H1 (cell line): ENCODE measurements around the gene OSTF1. TPM values are rescaled to one million over a fixed set of nuclear protein-coding genes. Genes with fewer than 3 reads are reported as not detected.
A peak's percentile ranks its signal among the peaks of the same experiment; 100 is the strongest.

ENCODE experiments used
- CTCF ChIA-PET: fragments of 300-600 bp; sonication (Branson Sonifier 250); formaldehyde crosslinking; loops from one replicate; lab custom pipeline; 2021; ENCODE audit not compliant: partially characterized antibody; lab: Charles Lee
- POLR2A ChIA-PET: fragments of 300-600 bp; sonication (Branson Sonifier 250); formaldehyde crosslinking; loops from one replicate; lab custom pipeline; 2021; ENCODE audit warnings: inconsistent platforms; ENCODE audit not compliant: partially characterized antibody; lab: Charles Lee
- DNase-seq, 2 experiments: peaks; one replicate each; pipeline versions ENCODE4 v3.0.0 to v3.0.0-alpha.2; 2010 to 2022; ENCODE audit warnings: low spot score in 2 of 2, low read depth in 1 of 2, mixed read lengths in 1 of 2
- FAIRE-seq: peaks from 2 replicates; lab custom pipeline; 2011; peaks lifted over from hg19 to GRCh38; lab: Jason Lieb, UNC
- H2AFZ ChIP-seq: 2 replicates; pipeline ENCODE4 v1.8.1; 2012; ENCODE audit warnings: low read length, inconsistent platforms
- H2AK5ac ChIP-seq: 2 replicates; pipeline ENCODE4 v1.6.1; 2013; ENCODE audit warnings: low read depth, low read length
- H2BK120ac ChIP-seq: replicated peaks from 2 replicates; pipeline ENCODE3; 2013; ENCODE audit warnings: low read depth, low read length, inconsistent platforms
- H2BK12ac ChIP-seq: 2 replicates; pipeline ENCODE4 v1.6.1; 2013; ENCODE audit warnings: low read depth, low read length
- H2BK15ac ChIP-seq: 2 replicates; pipeline ENCODE4 v1.6.1; 2013; ENCODE audit warnings: low read length
- H2BK20ac ChIP-seq: 2 replicates; pipeline ENCODE4 v1.6.1; 2013; ENCODE audit warnings: low read length
- H2BK5ac ChIP-seq: 2 replicates; pipeline ENCODE4 v1.6.1; 2013; ENCODE audit warnings: low read depth, low read length
- H3K14ac ChIP-seq: 2 replicates; pipeline ENCODE4 v1.6.1; 2013; ENCODE audit warnings: inconsistent platforms; ENCODE audit not compliant: insufficient read length
- H3K18ac ChIP-seq: 2 replicates; pipeline ENCODE4 v1.6.1; 2013; ENCODE audit warnings: low read length; ENCODE audit errors: extremely low read depth
- H3K23ac ChIP-seq: 2 replicates; pipeline ENCODE4 v1.6.1; 2013; ENCODE audit warnings: inconsistent platforms; ENCODE audit not compliant: insufficient read length
- H3K23me2 ChIP-seq: 2 replicates; pipeline ENCODE4 v1.6.1; 2013; ENCODE audit warnings: low read depth, low read length
- H3K27ac ChIP-seq: 2 replicates; pipeline ENCODE4 v1.6.1; 2011; ENCODE audit warnings: low read depth, low read length, inconsistent platforms
- H3K27me3 ChIP-seq, 4 experiments: replicated peaks in 1 of 4; 1 replicate in 1 of 4; 2 replicates in 3 of 4; pipeline versions ENCODE4 v1.6.1 to v1.8.1; 2011 to 2013; ENCODE audit warnings: low read length in 3 of 4, mild to moderate bottlenecking in 3 of 4, inconsistent platforms in 2 of 4, mixed read lengths in 2 of 4, moderate library complexity in 1 of 4; ENCODE audit not compliant: control insufficient read depth in 3 of 4, insufficient read depth in 3 of 4; ENCODE audit errors: extremely low read depth in 1 of 4
- H3K36me3 ChIP-seq, 4 experiments: 2 replicates each; pipeline versions ENCODE4 v1.6.1 to v1.8.1; 2011 to 2013; ENCODE audit warnings: mild to moderate bottlenecking in 4 of 4, low read length in 3 of 4, moderate library complexity in 2 of 4, control low read depth in 1 of 4, inconsistent platforms in 1 of 4; ENCODE audit not compliant: insufficient read depth in 4 of 4, control insufficient read depth in 2 of 4
- H3K4ac ChIP-seq: replicated peaks from 2 replicates; pipeline ENCODE3; 2013; ENCODE audit warnings: low read length, low read depth, mixed read lengths, inconsistent platforms; ENCODE audit not compliant: insufficient read length
- H3K4me1 ChIP-seq, 4 experiments: replicated peaks in 1 of 4; 1 replicate in 1 of 4; 2 replicates in 3 of 4; pipeline versions ENCODE4 v1.6.1 to v1.8.1; 2011 to 2013; ENCODE audit warnings: low read length in 3 of 4, inconsistent platforms in 2 of 4, mixed read lengths in 1 of 4; ENCODE audit not compliant: insufficient read depth in 4 of 4, control insufficient read depth in 3 of 4
- H3K4me2 ChIP-seq, 2 experiments: 2 replicates each; pipeline versions ENCODE4 v1.6.1 to v1.8.1; 2011 to 2013; ENCODE audit warnings: low read depth in 2 of 2, low read length in 2 of 2, control low read depth in 1 of 2, inconsistent platforms in 1 of 2, mild to moderate bottlenecking in 1 of 2; ENCODE audit not compliant: insufficient read depth in 1 of 2
- H3K4me3 ChIP-seq, 4 experiments: fragments of 200-600, 300-600 bp in 1 of 4; sonication (generic), shearing (Covaris generic), sonication (Bioruptor Twin) in 1 of 4; 2 replicates each; pipeline versions ENCODE4 v1.5.1 to v1.8.1; 2011 to 2016; ENCODE audit warnings: low read length in 4 of 4, low read depth in 3 of 4, control low read depth in 2 of 4, inconsistent platforms in 2 of 4, mild to moderate bottlenecking in 2 of 4, mixed read lengths in 1 of 4, moderate library complexity in 1 of 4; ENCODE audit not compliant: insufficient read depth in 2 of 4; ENCODE audit errors: extremely low read depth in 1 of 4
- H3K56ac ChIP-seq: replicated peaks from 2 replicates; pipeline ENCODE3; 2013; ENCODE audit warnings: low read depth, mild to moderate bottlenecking, mixed read lengths, low read length, inconsistent platforms; ENCODE audit not compliant: insufficient read length
- H3K79me1 ChIP-seq: 2 replicates; pipeline ENCODE4 v1.6.1; 2013; ENCODE audit warnings: low read depth, low read length, control low read depth
- H3K79me2 ChIP-seq, 2 experiments: 2 replicates each; pipeline versions ENCODE4 v1.6.1 to v1.8.1; 2012 to 2013; ENCODE audit warnings: low read length in 2 of 2, mild to moderate bottlenecking in 2 of 2, inconsistent platforms in 1 of 2; ENCODE audit not compliant: insufficient read depth in 2 of 2, control insufficient read depth in 1 of 2
- H3K9ac ChIP-seq, 4 experiments: replicated peaks in 1 of 4; 1 replicate in 1 of 4; 2 replicates in 3 of 4; pipeline versions ENCODE4 v1.6.1 to v1.8.1; 2011 to 2013; ENCODE audit warnings: low read depth in 3 of 4, low read length in 3 of 4, control low read depth in 2 of 4, mild to moderate bottlenecking in 2 of 4, moderate library complexity in 2 of 4, inconsistent platforms in 1 of 4; ENCODE audit errors: extremely low read depth in 1 of 4
- H3K9me3 ChIP-seq, 2 experiments: 2 replicates each; pipeline versions ENCODE4 v1.6.1 to v1.8.1; 2012 to 2013; ENCODE audit warnings: mild to moderate bottlenecking in 2 of 2, moderate library complexity in 2 of 2, control low read depth in 1 of 2, inconsistent platforms in 1 of 2, low read depth in 1 of 2, low read length in 1 of 2, mixed read lengths in 1 of 2; ENCODE audit not compliant: insufficient read depth in 2 of 2
- H4K20me1 ChIP-seq, 2 experiments: replicated peaks in 1 of 2; 2 replicates each; pipeline versions ENCODE3 to v1.8.1; 2011 to 2013; ENCODE audit warnings: inconsistent platforms in 2 of 2, low read length in 2 of 2, mild to moderate bottlenecking in 1 of 2; ENCODE audit not compliant: insufficient read depth in 2 of 2, control insufficient read depth in 1 of 2
- H4K5ac ChIP-seq: 2 replicates; pipeline ENCODE4 v1.6.1; 2013; ENCODE audit warnings: low read length, low read depth, mixed read lengths, inconsistent platforms; ENCODE audit not compliant: insufficient read length
- H4K8ac ChIP-seq: 2 replicates; pipeline ENCODE4 v1.8.0; 2013; ENCODE audit warnings: mild to moderate bottlenecking, moderate library complexity, low read length, inconsistent platforms; ENCODE audit not compliant: insufficient read depth; ENCODE audit errors: extremely low read depth
- H4K91ac ChIP-seq: replicated peaks from 2 replicates; pipeline ENCODE3; 2013; ENCODE audit warnings: low read length, mixed read lengths, inconsistent platforms; ENCODE audit not compliant: insufficient read length
- BRCA1 ChIP-seq: IDR thresholded peaks from 2 replicates; pipeline ENCODE4 v1.6.1; 2012; ENCODE audit warnings: low read depth, low read length, improper control_type of control experiment
- EP300 ChIP-seq, 2 experiments: IDR thresholded peaks; 1 replicate in 1 of 2; 2 replicates in 1 of 2; pipeline ENCODE4 v1.6.1; 2011 to 2012; ENCODE audit warnings: low read depth in 2 of 2, low read length in 2 of 2, mild to moderate bottlenecking in 2 of 2, borderline replicate concordance in 1 of 2, inconsistent platforms in 1 of 2, moderate library complexity in 1 of 2
- KDM5A ChIP-seq: fragments of 200-600 bp; IDR thresholded peaks from 2 replicates; pipeline ENCODE4 v1.7.1; 2012; ENCODE audit warnings: mild to moderate bottlenecking, low read length, inconsistent platforms, mixed read lengths
- NRF1 ChIP-seq: IDR thresholded peaks from 2 replicates; pipeline ENCODE4 v1.6.1; 2011; ENCODE audit warnings: mild to moderate bottlenecking, low read depth, low read length, improper control_type of control experiment
- PHF8 ChIP-seq: fragments of 200-600 bp; sonication (generic); conservative IDR thresholded peaks from 2 replicates; pipeline ENCODE4 v1.7.1; 2012; ENCODE audit warnings: low read depth, mild to moderate bottlenecking, inconsistent platforms, low read length, moderate library complexity
- RBBP5 ChIP-seq: IDR thresholded peaks from 2 replicates; pipeline ENCODE4 v1.7.1; 2012; ENCODE audit warnings: low read depth, mild to moderate bottlenecking, inconsistent platforms, low read length, moderate library complexity, borderline replicate concordance
- SUZ12 ChIP-seq: fragments of 200-600 bp; sonication (generic); IDR thresholded peaks from 2 replicates; pipeline ENCODE4 v1.6.1; 2012; ENCODE audit warnings: mild to moderate bottlenecking, inconsistent platforms, low read length, moderate library complexity, mixed read lengths
- WGBS, 2 experiments: shearing (Covaris generic) in 1 of 2; methylation state at CpG; one replicate each; pipeline versions ENCODE4 v1.1.6 to v1.1.7; 2013 to 2015; ENCODE audit warnings: low lambda C conversion rate in 2 of 2, mixed read lengths in 2 of 2, inconsistent platforms in 1 of 2, low coverage in 1 of 2, missing lambda C conversion rate in 1 of 2; ENCODE audit not compliant: insufficient replicate concordance in 2 of 2, insufficient coverage in 1 of 2, insufficient read length in 1 of 2; ENCODE audit errors: extremely low coverage in 1 of 2, missing lambda C conversion rate in 1 of 2; 5-methylcytosine and 5-hydroxymethylcytosine counted together
- polyA plus RNA-seq, 7 experiments: library from polyadenylated mRNA; depleted of rRNA in 3 of 7; stranded (reverse) in 5 of 7; unstranded in 2 of 7; fragments of >200 nt in 5 of 7; fragments of 200-250 nt in 2 of 7; gene quantifications; 1 replicate in 5 of 7; 2 replicates in 1 of 7; 4 replicates in 1 of 7; pipeline versions ENCODE4 v1.2.1 to v1.2.3, GENCODE V29; 2011 to 2013; ENCODE audit warnings: missing spikeins in 2 of 7, mixed read lengths in 2 of 7
- total RNA-seq: library from RNA; stranded (reverse); fragmentation: NEBNext Ultra II Directional; extraction: Animal tissue kit (Norgen Biotek cat#: 25700); gene quantifications from 2 replicates; pipeline ENCODE4 v1.2.1, GENCODE V29; 2021
- TF ChIP-seq, protein P1 (sequence below): IDR thresholded peaks from 2 replicates; pipeline ENCODE4 v1.6.1; 2012; ENCODE audit warnings: low read length, inconsistent platforms
- TF ChIP-seq, protein P2 (sequence below): IDR thresholded peaks from 2 replicates; pipeline ENCODE4 v1.6.1; 2011; ENCODE audit warnings: low read depth, mild to moderate bottlenecking, low read length; ENCODE audit not compliant: insufficient read depth

The OSTF1 gene
- total and polyA plus RNA-seq, 2 of the 8 experiments (the other 6 are each of a cell fraction or from before 2014, with no cell fraction given) = 5.0 to 18.9 TPM

GRCh38 chr9:75168270-75169178 is 80.2 kb downstream of the OSTF1 start:
- 83% methylated on average over 2 of the region's 2 CpGs; no CpG with 5 or more reads in 1 of the 2 experiments for WGBS, 2 experiments
- H2AFZ ChIP-seq = 0 out of 2 replicates have a peak overlapping the region, but pooled peaks have one; percentile 31
- TF ChIP-seq NRF1 (no peak), KDM5A (no peak), RBBP5 (no peak), PHF8 (no peak), EP300 (IDR thresholded peaks at IDR 0.05; ENCODE audit: borderline replicate concordance in 1 of 2, low read depth in 2 of 2, low read length in 2 of 2) (no peak), SUZ12 (no peak), BRCA1 (no peak)
- TF ChIP-seq, protein P1, sequence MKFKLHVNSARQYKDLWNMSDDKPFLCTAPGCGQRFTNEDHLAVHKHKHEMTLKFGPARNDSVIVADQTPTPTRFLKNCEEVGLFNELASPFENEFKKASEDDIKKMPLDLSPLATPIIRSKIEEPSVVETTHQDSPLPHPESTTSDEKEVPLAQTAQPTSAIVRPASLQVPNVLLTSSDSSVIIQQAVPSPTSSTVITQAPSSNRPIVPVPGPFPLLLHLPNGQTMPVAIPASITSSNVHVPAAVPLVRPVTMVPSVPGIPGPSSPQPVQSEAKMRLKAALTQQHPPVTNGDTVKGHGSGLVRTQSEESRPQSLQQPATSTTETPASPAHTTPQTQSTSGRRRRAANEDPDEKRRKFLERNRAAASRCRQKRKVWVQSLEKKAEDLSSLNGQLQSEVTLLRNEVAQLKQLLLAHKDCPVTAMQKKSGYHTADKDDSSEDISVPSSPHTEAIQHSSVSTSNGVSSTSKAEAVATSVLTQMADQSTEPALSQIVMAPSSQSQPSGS = no peak
- TF ChIP-seq, protein P2, sequence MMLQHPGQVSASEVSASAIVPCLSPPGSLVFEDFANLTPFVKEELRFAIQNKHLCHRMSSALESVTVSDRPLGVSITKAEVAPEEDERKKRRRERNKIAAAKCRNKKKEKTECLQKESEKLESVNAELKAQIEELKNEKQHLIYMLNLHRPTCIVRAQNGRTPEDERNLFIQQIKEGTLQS = no peak

More at GRCh38 chr9:75168270-75169178, 80.2 kb downstream of the OSTF1 start:
- H4K91ac ChIP-seq = no peak overlapping the region
- no peaks in the 10 kb centered on the region for H3K27me3 ChIP-seq
- H2BK120ac ChIP-seq = no peak overlapping the region
- H3K27ac ChIP-seq = no peak overlapping the region
- no peak for FAIRE-seq
- H2BK12ac ChIP-seq = no peak overlapping the region
- H3K36me3 ChIP-seq = no peaks in the 10 kb centered on the region
- peaks cover 0 to 2% (median 0%) of the 10 kb centered on the region in 4 experiments; a peak in 1 of 7 replicates for H3K4me1 ChIP-seq
- no peaks in the 10 kb centered on the region for H4K20me1 ChIP-seq
- H3K4me3 ChIP-seq = no peak overlapping the region
- no peak for DNase-seq
- H3K79me2 ChIP-seq = no peaks in the 10 kb centered on the region
- POLR2A ChIA-PET = no interaction called here
- CTCF ChIA-PET = interaction anchor here (8.9 kb wide), 1 partner anchor 17 kb away, joined by 61 read pairs; no protein-coding TSS in a partner anchor
- H3K79me1 ChIP-seq = no peaks in the 10 kb centered on the region
- no peak overlapping the region for H2AK5ac ChIP-seq
- no peak overlapping the region for H3K9ac ChIP-seq
- no peak overlapping the region for H4K8ac ChIP-seq
- H3K14ac ChIP-seq = no peak overlapping the region
- no peaks in the 10 kb centered on the region; the same call in 1 of the 2 replicates for H3K23me2 ChIP-seq
- H4K5ac ChIP-seq = no peak overlapping the region
- H3K4me2 ChIP-seq = no peak overlapping the region
- H3K18ac ChIP-seq = no peak overlapping the region
- no peak overlapping the region for H3K23ac ChIP-seq
- no peak overlapping the region for H2BK5ac ChIP-seq
- no peak overlapping the region for H2BK20ac ChIP-seq
- no peak overlapping the region for H3K4ac ChIP-seq
- H3K56ac ChIP-seq = no peak overlapping the region
- peaks cover 4 to 5% of the 10 kb centered on the region in 2 experiments; a peak in 3 of 4 replicates for H3K9me3 ChIP-seq
- no peak overlapping the region for H2BK15ac ChIP-seq
